ENCODE data around the gene USP31.

- TF ChIP-seq POLR2AphosphoS5 (IDR thresholded peaks at IDR 0.05), result no peak
- TF ChIP-seq CTCF (IDR thresholded peaks at IDR 0.05), result no peak
- no peak for TF ChIP-seq POLR2A (IDR thresholded peaks at IDR 0.05)
These were observed 114.0 kb downstream of the USP31 start for GRCh38 chr16:23035240-23035639.
